Stimulated activated CD8-positive, alpha-beta memory T cell treated with anti-CD3 and anti-CD28 coated beads, Interleukin-12 subunit alpha, Interleukin-12 subunit beta, amount 100 ng/mL, for 1 hour (primary cell): ENCODE measurements around the gene C11orf65.
A peak's percentile ranks its signal among the peaks of the same experiment; 100 is the strongest.

Source experiments
- DNase-seq: peaks from one replicate; pipeline ENCODE4 v3.0.0-alpha.2; 2020; ENCODE audit warnings: low read depth

The C11orf65 gene, protein sequence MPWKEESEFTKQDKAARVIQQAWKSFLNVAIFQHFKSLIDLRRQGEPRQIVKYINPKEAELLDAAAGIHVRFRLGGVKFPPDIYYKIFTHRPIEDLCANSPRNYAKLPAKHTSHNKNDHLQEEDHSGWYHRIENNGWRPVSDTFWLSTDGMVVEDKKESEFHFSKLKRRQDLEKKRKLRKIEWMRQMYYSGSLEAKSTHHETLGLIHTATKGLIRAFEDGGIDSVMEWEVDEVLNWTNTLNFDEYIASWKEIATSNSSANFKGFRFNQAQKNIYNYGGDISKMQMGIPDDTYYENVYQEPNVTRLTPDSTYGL

GRCh38 chr11:108467091-108467823 is at the start of gene C11orf65:
Gene C11orf65, minus strand, starts transcription at chr11:108467529. Its CDS starts 5,970 bp downstream, at chr11:108461559.
- peak; percentile 93 for DNase-seq

- DNase-seq, result no peak
Measured at GRCh38 chr11:108516125-108516524, 48.8 kb upstream of the C11orf65 start.

- DNase-seq, result no peak
Measured at GRCh38 chr11:108512708-108513107, 45.4 kb upstream of the C11orf65 start.

- DNase-seq, result no peak
Measured at GRCh38 chr11:108511851-108512474, 44.6 kb upstream of the C11orf65 start.

GRCh38 chr11:108508653-108509593 is 41.6 kb upstream of the C11orf65 start:
- no peak for DNase-seq

- no peak for DNase-seq
Measured at GRCh38 chr11:108501396-108501795, 34.1 kb upstream of the C11orf65 start.

- no peak for DNase-seq
Measured at GRCh38 chr11:108500721-108501120, 33.4 kb upstream of the C11orf65 start.

- DNase-seq, result no peak
Measured at GRCh38 chr11:108500169-108500568, 32.8 kb upstream of the C11orf65 start.

GRCh38 chr11:108498816-108499408 is 31.6 kb upstream of the C11orf65 start:
- no peak for DNase-seq

- DNase-seq, result no peak
Measured at GRCh38 chr11:108498046-108498815, 30.9 kb upstream of the C11orf65 start, which contains the start of gene POGLUT3. Gene POGLUT3, minus strand, starts transcription at chr11:108498384. Its CDS starts 18 bp downstream, at chr11:108498366.

DNA sequence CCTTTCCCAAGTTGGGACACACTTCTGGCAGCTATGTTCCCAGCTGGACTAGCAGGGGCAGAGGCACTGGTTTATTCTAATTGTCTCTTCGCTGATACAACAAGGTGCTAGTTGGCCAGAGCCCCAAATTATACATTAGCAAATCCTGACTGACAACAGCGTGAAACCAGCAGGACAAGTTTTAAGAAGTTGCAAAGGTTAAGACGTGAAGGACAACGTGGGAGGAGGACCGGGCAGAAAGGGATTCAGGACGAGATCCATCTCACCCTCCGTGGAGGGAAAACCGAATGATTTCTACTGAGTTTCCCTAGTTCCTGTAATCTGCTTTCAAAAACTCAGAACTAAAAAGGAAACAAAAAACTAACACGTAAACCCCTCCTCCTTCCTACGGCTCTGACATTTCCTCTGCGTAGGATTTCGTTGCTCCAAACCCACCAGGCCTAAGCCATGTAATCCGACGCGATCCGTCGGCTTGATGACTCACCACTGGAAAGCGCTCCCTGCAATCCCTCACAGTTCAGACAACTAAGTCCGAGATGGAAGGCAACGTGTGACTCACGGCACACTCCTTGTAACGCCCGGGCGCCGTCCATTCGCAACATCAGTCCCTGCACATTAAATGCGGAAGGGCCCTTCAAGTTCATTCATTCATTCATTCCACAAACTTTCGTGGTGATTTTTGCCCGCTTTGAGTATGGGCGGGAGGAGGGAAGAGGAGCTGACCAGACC is 30.2 kb upstream of the C11orf65 start:
- DNase-seq, result peak; percentile 42

DNA sequence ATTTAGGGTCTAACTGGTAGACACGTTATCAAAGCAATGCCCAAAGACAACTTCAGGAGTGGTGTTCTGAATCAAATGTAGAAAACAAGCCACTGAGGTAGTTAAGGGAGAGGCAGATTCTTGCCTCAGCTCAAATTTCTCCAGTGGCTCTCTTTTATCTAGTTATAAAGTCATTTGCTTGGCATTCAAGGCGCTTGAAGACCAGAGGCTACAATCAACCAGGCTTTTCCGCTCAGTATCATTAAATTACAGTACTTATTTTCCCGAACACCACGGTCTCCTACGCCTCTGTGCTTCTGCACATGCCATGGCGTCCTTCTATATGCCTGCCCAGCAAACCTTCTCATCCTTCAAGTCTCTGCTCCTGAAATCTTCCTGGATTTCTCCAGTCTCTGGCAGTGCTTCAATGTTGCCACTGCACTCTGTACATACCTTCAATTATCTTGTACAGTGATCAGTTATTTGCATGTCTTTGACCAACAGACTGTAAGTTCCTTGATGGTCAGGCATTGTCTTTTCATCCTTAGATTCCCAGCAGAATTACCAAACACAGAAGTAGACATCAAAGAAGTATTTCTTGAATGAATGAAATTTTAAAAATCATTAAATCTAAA is 29.4 kb upstream of the C11orf65 start:
- DNase-seq, result no peak

DNA sequence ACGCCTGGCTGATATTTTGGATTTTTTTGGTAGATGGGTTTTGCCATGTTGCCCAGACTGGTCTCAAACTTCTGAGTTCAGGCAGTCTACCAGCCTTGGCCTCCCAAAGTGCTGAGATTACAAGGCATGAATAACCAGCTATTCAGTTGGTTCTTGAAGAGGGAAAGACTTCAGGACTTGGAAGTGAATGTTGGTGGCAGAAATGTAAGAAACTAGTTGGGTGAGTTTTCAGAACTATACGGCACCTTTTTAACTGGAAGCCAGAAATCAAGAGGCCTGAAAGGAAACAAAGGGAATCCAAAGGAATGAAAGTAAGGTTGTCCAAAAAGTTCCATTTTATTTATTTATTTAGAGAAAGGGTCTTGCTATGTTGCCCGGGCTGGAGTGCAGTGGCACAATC is 28.0 kb upstream of the C11orf65 start:
- DNase-seq, result no peak

GRCh38 chr11:108494182-108494581 is 26.9 kb upstream of the C11orf65 start:
- no peak for DNase-seq

DNA sequence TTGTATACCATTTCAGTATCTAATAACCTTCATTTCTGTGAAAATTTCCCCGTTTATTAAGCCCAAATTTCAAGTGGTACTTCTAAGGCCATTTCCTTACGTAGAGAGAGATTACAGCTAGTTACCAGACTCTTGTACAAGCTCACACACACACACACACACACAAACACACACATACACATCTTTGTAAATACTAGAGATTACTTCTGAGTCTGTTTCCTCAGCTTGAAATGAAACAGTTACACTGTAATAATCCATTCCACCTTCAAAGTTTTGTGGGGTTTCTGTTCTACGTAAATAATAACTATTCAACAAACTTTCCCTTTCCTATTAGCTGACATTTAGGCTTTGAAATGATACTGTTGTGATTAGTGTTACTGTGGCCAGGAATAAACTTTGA is 24.6 kb upstream of the C11orf65 start:
- no peak for DNase-seq

- no peak for DNase-seq
Measured at GRCh38 chr11:108486828-108487227, 19.5 kb upstream of the C11orf65 start.

DNA sequence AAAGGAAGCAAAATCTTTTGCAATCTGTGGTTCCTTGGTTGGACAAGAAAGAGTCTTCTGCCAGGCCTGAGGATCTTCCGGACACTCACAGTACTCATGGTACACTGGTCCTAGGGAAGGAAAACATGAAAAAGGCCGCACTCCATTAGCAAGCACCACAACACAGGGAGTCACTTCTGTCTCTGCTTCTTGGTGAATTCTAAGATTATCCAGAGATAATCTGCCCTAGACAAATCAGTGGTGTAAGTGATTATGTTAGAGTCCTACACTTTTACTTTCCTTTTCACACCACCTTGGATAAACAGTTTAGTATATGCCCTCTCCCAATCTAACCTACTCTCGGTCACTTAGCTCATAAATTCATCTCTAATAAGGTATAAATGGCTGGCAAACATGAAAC is 19.0 kb upstream of the C11orf65 start:
- DNase-seq, result no peak

DNA sequence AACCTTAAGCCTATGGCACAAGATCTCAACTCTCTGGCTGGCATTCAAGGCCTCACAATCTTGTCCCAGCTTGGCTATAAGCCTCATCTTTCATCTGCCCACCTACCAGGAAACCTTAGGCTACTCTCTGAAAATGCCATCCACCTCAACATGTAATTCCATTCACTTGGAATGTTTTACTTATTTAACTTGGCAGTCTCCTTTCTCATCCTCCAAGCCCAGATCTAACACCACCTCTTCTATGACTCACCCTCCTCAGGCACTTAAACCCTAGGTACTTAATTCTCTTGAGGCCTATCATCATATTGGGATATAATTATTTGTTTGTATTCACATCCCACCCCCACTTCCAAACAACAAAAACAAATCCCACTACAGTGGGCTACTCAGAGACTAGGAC is 15.8 kb upstream of the C11orf65 start:
- DNase-seq, result no peak

DNA sequence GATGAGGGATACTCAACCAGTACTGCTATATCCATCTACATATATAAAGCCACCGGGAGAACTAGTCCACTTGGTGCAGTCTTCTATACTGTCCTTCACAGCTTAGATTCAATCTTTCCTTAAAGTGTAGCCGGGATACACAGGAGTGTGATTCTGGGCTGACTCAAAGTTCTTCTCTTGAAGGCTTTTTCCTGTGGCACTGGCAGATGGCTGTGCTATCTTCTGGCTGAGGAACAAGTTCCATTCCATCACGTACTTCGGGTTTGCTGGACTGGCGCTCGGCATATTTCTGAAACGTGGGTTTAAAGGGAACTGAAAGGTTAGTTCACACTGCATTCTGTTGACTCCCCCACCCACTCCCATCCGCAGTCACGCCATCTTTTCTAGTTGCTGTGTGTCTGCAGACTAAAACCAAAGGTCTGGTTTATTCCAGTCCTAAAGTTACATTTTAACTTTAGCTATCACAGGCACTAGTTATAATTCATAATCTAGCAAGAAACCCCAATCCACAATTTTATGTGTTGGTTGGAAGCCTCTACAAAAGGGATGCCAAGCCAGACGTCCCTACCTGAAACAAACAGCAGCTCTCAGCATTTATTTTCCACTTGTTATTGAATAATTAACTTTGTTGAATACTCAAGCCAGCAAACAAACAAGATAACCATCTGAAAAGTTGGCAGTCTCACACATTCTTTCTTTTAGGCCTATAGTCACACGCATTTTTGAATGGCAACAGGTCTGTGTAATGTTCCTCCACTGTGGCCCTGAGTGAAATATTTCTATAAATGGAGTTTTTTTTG is 7.5 kb upstream of the C11orf65 start:
- no peak for DNase-seq
